Subcutaneous adipose tissue (tissue), 4 donors: ENCODE data around the gene NPAS3. TPM values are rescaled to one million over a fixed set of nuclear protein-coding genes. Genes with fewer than 3 reads are reported as not detected.

Experiments used
- CTCF ChIP-seq: fragments of 450-650 bp; IDR thresholded peaks from one replicate; pipeline ENCODE4 v1.5.1; 2016; ENCODE audit warnings: low read depth, mild to moderate bottlenecking, control low read depth, antibody characterized with exemption, moderate library complexity
- total RNA-seq, 4 donors: library from RNA; depleted of rRNA; stranded (reverse); fragments of >200 nt; gene quantifications; one replicate each; pipeline ENCODE4 v1.1.0, GENCODE V29; 2016

NPAS3 gene
- total RNA-seq, 4 donors from 2014 or later, result 0.51 to 1.3 (median 1.0) TPM

DNA sequence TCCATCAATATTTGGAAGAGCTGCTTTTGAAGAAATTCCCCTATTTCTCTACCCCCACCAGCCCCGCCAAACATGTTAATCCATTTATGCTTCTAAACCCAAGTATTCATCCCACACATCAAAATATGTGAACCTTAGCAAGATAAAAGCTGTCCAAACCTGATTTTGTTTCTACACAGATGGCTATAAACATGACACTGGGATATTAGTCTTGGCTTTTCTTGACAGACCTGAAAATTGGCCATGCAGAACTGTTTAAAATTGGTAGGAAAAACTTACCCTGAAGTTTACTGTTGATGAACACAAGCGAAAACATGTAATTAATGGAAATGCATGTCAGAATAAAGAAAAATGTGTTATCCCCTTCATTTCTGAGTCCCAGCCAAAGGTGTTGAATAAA lies 642.2 kb downstream of the NPAS3 start:
- no peak for TF ChIP-seq CTCF

DNA sequence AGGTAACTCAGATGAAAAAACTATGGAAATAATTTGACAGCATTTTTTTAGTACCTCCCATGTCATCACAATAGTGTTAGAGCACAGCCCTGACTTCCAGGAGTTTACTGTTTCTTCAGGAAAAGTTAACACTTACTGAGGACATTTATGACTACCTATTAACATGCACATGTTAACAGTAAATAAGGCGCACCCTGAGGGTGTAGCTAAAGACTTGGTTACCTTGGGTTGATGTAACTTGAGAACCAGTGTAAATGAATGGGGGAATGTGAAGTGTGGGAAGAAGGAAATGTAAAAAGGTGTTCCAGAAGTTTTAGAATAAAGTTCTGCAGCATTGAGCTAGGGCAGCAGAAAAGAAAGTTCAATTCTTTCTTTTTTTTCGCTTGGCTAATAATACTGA lies 646.0 kb downstream of the NPAS3 start:
- TF ChIP-seq CTCF, result no peak

DNA sequence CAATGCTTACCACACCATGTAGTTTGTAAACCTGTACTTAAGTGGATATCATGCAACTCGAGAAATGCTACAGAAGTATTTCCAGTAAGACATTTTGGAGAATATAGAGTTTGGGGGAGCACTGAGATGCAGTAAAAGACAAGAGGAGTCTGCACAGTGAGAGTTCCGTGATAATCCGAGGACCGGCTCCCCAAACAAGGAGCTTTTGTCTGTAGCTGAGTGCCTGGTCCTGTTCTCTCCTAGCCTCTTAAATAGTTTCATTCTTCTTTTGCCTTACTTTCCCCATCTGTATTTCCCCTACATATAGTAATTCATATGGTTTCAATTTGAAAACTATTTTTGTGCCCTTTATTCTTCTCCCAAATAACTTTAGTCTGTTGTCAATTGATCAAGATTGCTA lies 648.1 kb downstream of the NPAS3 start:
- no peak for TF ChIP-seq CTCF

DNA sequence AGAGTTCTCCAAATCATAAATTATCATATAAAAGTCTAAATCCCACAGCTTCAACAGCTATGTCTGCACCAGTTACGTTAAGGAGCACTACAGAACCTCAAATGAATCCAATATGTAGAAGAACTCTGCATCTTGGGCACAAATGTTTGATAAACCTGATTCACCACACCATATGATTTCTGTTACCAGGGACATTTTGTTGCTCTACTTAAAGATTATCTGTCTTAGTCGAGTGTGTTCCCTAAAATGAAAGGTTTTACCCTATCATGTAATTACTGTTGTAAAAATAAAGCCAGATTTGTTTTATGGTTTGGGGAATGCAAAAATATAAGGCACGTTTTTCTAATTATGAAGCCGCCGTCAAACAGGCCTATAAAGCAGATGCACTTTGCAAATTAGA lies 649.1 kb downstream of the NPAS3 start:
- TF ChIP-seq CTCF, result no peak

- TF ChIP-seq CTCF, result no peak
Measured at GRCh38 chr14:33588771-33589170, 650.1 kb downstream of the NPAS3 start.

- no peak for TF ChIP-seq CTCF
Measured at GRCh38 chr14:33589334-33589733, 650.7 kb downstream of the NPAS3 start.

GRCh38 chr14:33590891-33591630 lies 652.4 kb downstream of the NPAS3 start:
- TF ChIP-seq CTCF, result no peak
